Endothelial cell of umbilical vein (primary cell): ENCODE data around the gene VPS54. TPM values are rescaled to one million over a fixed set of nuclear protein-coding genes. Genes with fewer than 3 reads are reported as not detected.

ENCODE experiments used
- BruUV-seq: library from RNA; stranded (reverse); fragments of 400-500 nt; replicated peaks from 2 replicates; lab custom pipeline; 2021; lab: Mats Ljungman, UMichigan
- CTCF ChIA-PET: fragments of 300-600, 350-600 bp; sonication (Branson Sonifier 250); formaldehyde crosslinking; loops from one replicate; lab custom pipeline; 2021; ENCODE audit warnings: antibody characterized with exemption, inconsistent platforms; lab: Charles Lee
- POLR2A ChIA-PET: fragments of 300-600, 350-600 bp; sonication (Branson Sonifier 250); formaldehyde crosslinking; loops from one replicate; lab custom pipeline; 2021; ENCODE audit warnings: antibody characterized with exemption, inconsistent platforms; lab: Charles Lee
- DNase-seq: peaks from one replicate; pipeline ENCODE4 v3.0.0-alpha.2; 2011; ENCODE audit warnings: low read depth, low spot score
- FAIRE-seq: peaks from 2 replicates; lab custom pipeline; 2011; peaks lifted over from hg19 to GRCh38; lab: Jason Lieb, UNC
- H2AFZ ChIP-seq: 2 replicates; pipeline ENCODE4 v1.6.0; 2012; ENCODE audit warnings: low read depth, low read length, control low read depth, inconsistent platforms
- H3K27ac ChIP-seq: 2 replicates; pipeline ENCODE4 v1.5.1; 2011; ENCODE audit warnings: low read depth, mild to moderate bottlenecking, control low read depth, low read length, moderate library complexity; ENCODE audit not compliant: insufficient read depth
- H3K27me3 ChIP-seq, 2 experiments: 2 replicates each; pipeline versions ENCODE4 v1.6.0 to v1.6.1; 2011; ENCODE audit warnings: low read length in 2 of 2, mixed read lengths in 1 of 2; ENCODE audit not compliant: control insufficient read depth in 2 of 2, insufficient read depth in 2 of 2
- H3K36me3 ChIP-seq, 2 experiments: 2 replicates in 1 of 2; 3 replicates in 1 of 2; pipeline ENCODE4 v1.5.1; 2011; ENCODE audit warnings: low read length in 2 of 2, mild to moderate bottlenecking in 1 of 2, moderate library complexity in 1 of 2; ENCODE audit not compliant: control insufficient read depth in 2 of 2, insufficient read depth in 2 of 2; ENCODE audit errors: extremely low read depth in 1 of 2
- H3K4me1 ChIP-seq: 3 replicates; pipeline ENCODE4 v1.5.1; 2011; ENCODE audit warnings: mild to moderate bottlenecking, low read length; ENCODE audit not compliant: control insufficient read depth, insufficient read depth; ENCODE audit errors: extremely low read depth
- H3K4me2 ChIP-seq: 2 replicates; pipeline ENCODE4 v1.6.1; 2011; ENCODE audit warnings: low read length, control low read depth, mixed read lengths; ENCODE audit not compliant: insufficient read depth
- H3K4me3 ChIP-seq, 3 experiments: fragments of 200-600 bp in 1 of 3; sonication (generic), shearing (Covaris generic) in 1 of 3; replicated peaks in 1 of 3; 2 replicates each; pipeline ENCODE4 v1.5.1; 2011 to 2016; ENCODE audit warnings: control low read depth in 3 of 3, low read length in 3 of 3, mild to moderate bottlenecking in 2 of 3, inconsistent platforms in 1 of 3, low read depth in 1 of 3, moderate library complexity in 1 of 3; ENCODE audit not compliant: insufficient read depth in 1 of 3
- H3K79me2 ChIP-seq: 2 replicates; pipeline ENCODE4 v1.6.0; 2012; ENCODE audit warnings: low read length, inconsistent platforms; ENCODE audit not compliant: control insufficient read depth, insufficient read depth
- H3K9ac ChIP-seq: replicated peaks from 2 replicates; pipeline ENCODE3; 2011; ENCODE audit warnings: low read length, control low read depth; ENCODE audit not compliant: insufficient read depth; ENCODE audit errors: extremely low read depth
- H3K9me1 ChIP-seq: replicated peaks from 3 replicates; pipeline ENCODE4 v1.6.0; 2011; ENCODE audit warnings: mild to moderate bottlenecking, low read length; ENCODE audit not compliant: control insufficient read depth, insufficient read depth; ENCODE audit errors: extremely low read depth
- H3K9me3 ChIP-seq: replicated peaks from 2 replicates; pipeline ENCODE4 v1.5.1; 2012; ENCODE audit warnings: low read length, inconsistent platforms; ENCODE audit not compliant: control insufficient read depth, insufficient read depth
- H4K20me1 ChIP-seq: replicated peaks from 2 replicates; pipeline ENCODE3; 2011; ENCODE audit warnings: mild to moderate bottlenecking, low read length; ENCODE audit not compliant: control insufficient read depth, insufficient read depth; ENCODE audit errors: extremely low read depth
- CTCF ChIP-seq, 2 donors: IDR thresholded peaks; 1 replicate in 1 of 2; 2 replicates in 1 of 2; pipeline ENCODE4 v1.5.1; 2011; ENCODE audit warnings: low read length in 2 of 2, mild to moderate bottlenecking in 2 of 2, moderate library complexity in 2 of 2, control low read depth in 1 of 2, inconsistent platforms in 1 of 2, low read depth in 1 of 2; ENCODE audit not compliant: insufficient read depth in 1 of 2; ENCODE audit errors: extremely low read depth in 1 of 2
- EZH2 ChIP-seq: IDR thresholded peaks from 2 replicates; pipeline ENCODE4 v1.6.1; 2012; ENCODE audit warnings: borderline replicate concordance, low read depth, mild to moderate bottlenecking, moderate library complexity, low read length, inconsistent platforms; ENCODE audit not compliant: severe bottlenecking
- FOS ChIP-seq: IDR thresholded peaks from 2 replicates; pipeline ENCODE4 v1.6.1; 2011; ENCODE audit warnings: mild to moderate bottlenecking, low read length, moderate library complexity, borderline replicate concordance; ENCODE audit not compliant: insufficient read depth
- GATA2 ChIP-seq: IDR thresholded peaks from 2 replicates; pipeline ENCODE4 v1.7.0; 2011; ENCODE audit warnings: low read depth, mild to moderate bottlenecking, moderate library complexity, mixed read lengths, low read length; ENCODE audit not compliant: insufficient read length, insufficient read depth
- JUN ChIP-seq: IDR thresholded peaks from 2 replicates; pipeline ENCODE4 v1.6.1; 2011; ENCODE audit warnings: borderline replicate concordance, low read depth; ENCODE audit not compliant: insufficient read length, insufficient read depth
- MAX ChIP-seq: IDR thresholded peaks from 2 replicates; pipeline ENCODE4 v1.6.1; 2011; ENCODE audit not compliant: insufficient read depth, insufficient read length
- MYC ChIP-seq: IDR thresholded peaks from one replicate; pipeline ENCODE4 v1.6.1; 2011; ENCODE audit warnings: mild to moderate bottlenecking, low read depth, low read length
- POLR2A ChIP-seq: IDR thresholded peaks from 2 replicates; pipeline ENCODE4 v1.6.1; 2012; ENCODE audit warnings: low read depth, mild to moderate bottlenecking, control low read depth, low read length
- POLR2AphosphoS5 ChIP-seq: IDR thresholded peaks from 2 replicates; pipeline ENCODE4 v1.6.1; 2012; ENCODE audit warnings: low read depth, mild to moderate bottlenecking, control low read depth, low read length, moderate library complexity; ENCODE audit not compliant: insufficient read depth
- dilution Hi-C: fragments of 300-500 bp; cut with MboI; formaldehyde crosslinking; loops from one replicate; pipeline ENCODE4 v1.15.0; 2019; ENCODE audit warnings: low sequenced_read_pairs; ENCODE audit not compliant: extremely low pct_ligation_motif_present
- intact Hi-C: fragments of 100-400 bp; cut with micrococcal nuclease; formaldehyde crosslinking; loops from one replicate; pipeline ENCODE4 v1.10.0; 2022
- polyA plus RNA-seq, 4 experiments: library from polyadenylated mRNA; depleted of rRNA in 3 of 4; stranded (reverse) in 3 of 4; unstranded in 1 of 4; fragments of >200 nt; gene quantifications; 2 replicates each; pipeline versions ENCODE4 v1.2.1 to v1.2.3, GENCODE V29; 2011 to 2012; ENCODE audit warnings: missing spikeins in 1 of 4
- total RNA-seq: library from RNA; stranded (reverse); gene quantifications from 2 replicates; pipeline ENCODE4 v1.2.3, GENCODE V29; 2021

Gene VPS54
- total and polyA plus RNA-seq, 2 donors (not counting 3 experiments of a cell fraction or from before 2014, with no cell fraction given) = 6.3 to 17.7 TPM

DNA sequence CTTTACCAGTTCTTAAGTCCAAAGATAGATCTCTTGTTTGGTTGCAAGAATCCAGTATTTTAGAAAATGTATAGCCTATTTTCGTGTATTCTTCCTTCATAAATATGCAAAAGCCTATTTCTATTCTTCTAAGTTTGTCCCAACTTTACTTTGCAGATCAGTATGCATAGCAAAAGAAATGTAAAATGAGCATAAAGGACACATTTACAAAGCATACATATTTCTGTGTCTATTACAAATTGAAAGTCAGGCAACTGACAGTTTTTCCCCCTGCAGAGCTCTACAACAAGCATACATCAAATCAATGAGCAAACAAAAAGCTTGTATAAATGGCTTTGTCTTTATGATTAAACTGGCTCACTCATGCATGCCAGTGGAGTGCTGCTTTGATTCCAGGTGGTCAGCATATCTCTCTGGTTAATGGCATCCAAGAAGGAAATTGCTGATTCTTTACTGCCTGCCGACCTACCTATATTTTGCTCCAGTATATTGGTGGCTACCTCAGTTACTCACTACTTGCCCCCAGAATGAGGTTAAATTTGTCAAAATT lies 10.0 kb upstream of the VPS54 start:
- Histone ChIP-seq H3K9me1 (no peaks in the 10 kb centered on the region), H3K36me3 (no peaks in the 10 kb centered on the region), H4K20me1 (no peaks in the 10 kb centered on the region), H3K9me3 (no peaks in the 10 kb centered on the region), H3K79me2 (no peaks in the 10 kb centered on the region), H3K27ac (no peak overlapping the region), H3K27me3 (no peaks in the 10 kb centered on the region), H3K9ac (no peak overlapping the region), H3K4me3 (no peak overlapping the region), H3K4me2 (no peak overlapping the region), H3K4me1 (no peaks in the 10 kb centered on the region), H2AFZ (no peak overlapping the region)
- BruUV-seq = no TSS peak
- FAIRE-seq (no peak), DNase-seq (no peak)
- intact Hi-C loops (no loop called here), dilution Hi-C loops (loop anchor here (25.0 kb wide), 1 partner anchor 283 kb away; no protein-coding TSS in a partner anchor)
- POLR2A ChIA-PET = no interaction called here
- CTCF ChIA-PET = no interaction called here
- no peak for TF ChIP-seq MYC
- no peak for TF ChIP-seq MAX
- TF ChIP-seq GATA2 = no peak
- no peak for TF ChIP-seq EZH2
- TF ChIP-seq FOS = no peak
- TF ChIP-seq POLR2AphosphoS5 = no peak
- TF ChIP-seq JUN = no peak

GRCh38 chr2:64025741-64026140 lies 6.5 kb upstream of the VPS54 start:
- CTCF ChIA-PET = no interaction called here
- FAIRE-seq = no peak

More at GRCh38 chr2:64025741-64026140, 6.5 kb upstream of the VPS54 start:
- intact Hi-C loops (no loop called here), dilution Hi-C loops (loop anchor here (25.0 kb wide), 1 partner anchor 287 kb away; no protein-coding TSS in a partner anchor)
- H3K9ac ChIP-seq = no peak overlapping the region
- no peak overlapping the region for H3K4me2 ChIP-seq
- peaks cover 9% of the 10 kb centered on the region for H3K4me1 ChIP-seq
- TF ChIP-seq MAX (no peak), POLR2AphosphoS5 (no peak), CTCF (IDR thresholded peaks at IDR 0.05; ENCODE audit: extremely low read depth in 1 of 2, insufficient read depth in 1 of 2, low read depth in 1 of 2, low read length in 2 of 2) (no peak), POLR2A (no peak), FOS (no peak)
- no peaks in the 10 kb centered on the region for H4K20me1 ChIP-seq
- H3K27ac ChIP-seq = no peak overlapping the region
- no peaks in the 10 kb centered on the region for H3K9me3 ChIP-seq
- no peaks in the 10 kb centered on the region for H3K27me3 ChIP-seq
- no peak overlapping the region for H3K4me3 ChIP-seq
- no peaks in the 10 kb centered on the region for H3K79me2 ChIP-seq
- H3K9me1 ChIP-seq = no peaks in the 10 kb centered on the region
- no TSS peak for BruUV-seq
- H2AFZ ChIP-seq = no peak overlapping the region
- no peak for DNase-seq
- no peaks in the 10 kb centered on the region for H3K36me3 ChIP-seq
- POLR2A ChIA-PET = no interaction called here
